Measurements from ENCODE around the gene ATP5MG.

GRCh38 chr11:118364956-118365615, 36.3 kb upstream of the ATP5MG start:
- no peak for TF ChIP-seq POLR2A (IDR thresholded peaks at IDR 0.05; ENCODE audit: borderline replicate concordance, extremely low read depth, insufficient read depth, insufficient read length)
- TF ChIP-seq, protein P1, sequence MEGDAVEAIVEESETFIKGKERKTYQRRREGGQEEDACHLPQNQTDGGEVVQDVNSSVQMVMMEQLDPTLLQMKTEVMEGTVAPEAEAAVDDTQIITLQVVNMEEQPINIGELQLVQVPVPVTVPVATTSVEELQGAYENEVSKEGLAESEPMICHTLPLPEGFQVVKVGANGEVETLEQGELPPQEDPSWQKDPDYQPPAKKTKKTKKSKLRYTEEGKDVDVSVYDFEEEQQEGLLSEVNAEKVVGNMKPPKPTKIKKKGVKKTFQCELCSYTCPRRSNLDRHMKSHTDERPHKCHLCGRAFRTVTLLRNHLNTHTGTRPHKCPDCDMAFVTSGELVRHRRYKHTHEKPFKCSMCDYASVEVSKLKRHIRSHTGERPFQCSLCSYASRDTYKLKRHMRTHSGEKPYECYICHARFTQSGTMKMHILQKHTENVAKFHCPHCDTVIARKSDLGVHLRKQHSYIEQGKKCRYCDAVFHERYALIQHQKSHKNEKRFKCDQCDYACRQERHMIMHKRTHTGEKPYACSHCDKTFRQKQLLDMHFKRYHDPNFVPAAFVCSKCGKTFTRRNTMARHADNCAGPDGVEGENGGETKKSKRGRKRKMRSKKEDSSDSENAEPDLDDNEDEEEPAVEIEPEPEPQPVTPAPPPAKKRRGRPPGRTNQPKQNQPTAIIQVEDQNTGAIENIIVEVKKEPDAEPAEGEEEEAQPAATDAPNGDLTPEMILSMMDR (IDR thresholded peaks at IDR 0.05 in 2 of 3, conservative IDR thresholded peaks at IDR 0.05 in 1 of 3; ENCODE audit: borderline replicate concordance in 1 of 3, insufficient read depth in 1 of 3, low read depth in 2 of 3, low read length in 2 of 3): no peak
- TF ChIP-seq, protein P2, sequence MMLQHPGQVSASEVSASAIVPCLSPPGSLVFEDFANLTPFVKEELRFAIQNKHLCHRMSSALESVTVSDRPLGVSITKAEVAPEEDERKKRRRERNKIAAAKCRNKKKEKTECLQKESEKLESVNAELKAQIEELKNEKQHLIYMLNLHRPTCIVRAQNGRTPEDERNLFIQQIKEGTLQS (IDR thresholded peaks at IDR 0.05): no peak
- TF ChIP-seq ZNF274 (IDR thresholded peaks at IDR 0.05; ENCODE audit: low read depth, low read length): no peak
- TF ChIP-seq EZH2 (IDR thresholded peaks at IDR 0.05): no peak
- no peak for TF ChIP-seq ZBTB33 (IDR thresholded peaks at IDR 0.05; ENCODE audit: extremely low read depth, insufficient replicate concordance, low read length)
- TF ChIP-seq REST (IDR thresholded peaks at IDR 0.05; ENCODE audit: low read depth): no peak
- TF ChIP-seq SRF (IDR thresholded peaks at IDR 0.05; ENCODE audit: low read depth): no peak
- TF ChIP-seq POLR2AphosphoS5 (IDR thresholded peaks at IDR 0.05; ENCODE audit: low read depth, low read length): no peak
- no peak for TF ChIP-seq TCF7L2 (IDR thresholded peaks at IDR 0.05; ENCODE audit: borderline replicate concordance, extremely low read depth, insufficient read depth, insufficient read length)
- TF ChIP-seq JUND (IDR thresholded peaks at IDR 0.05): no peak
